HepG2 (cell line): ENCODE measurements around the gene MAST1. TPM values are rescaled to one million over a fixed set of nuclear protein-coding genes. Genes with fewer than 3 reads are reported as not detected.

ENCODE experiments used
- ARHGAP35 ChIP-seq: sonication (generic); formaldehyde crosslinking; IDR thresholded peaks from 2 replicates; pipeline ENCODE4 v1.9.0; 2022; ENCODE audit warnings: mild to moderate bottlenecking, inconsistent platforms, moderate library complexity, missing genetic modification reagents, borderline replicate concordance
- ATF3 ChIP-seq: sonication (generic); formaldehyde crosslinking; IDR thresholded peaks from 2 replicates; pipeline ENCODE4 v1.4.0; 2020; ENCODE audit warnings: missing genetic modification reagents
- BRD4 ChIP-seq: sonication (generic); formaldehyde crosslinking; IDR thresholded peaks from 2 replicates; pipeline ENCODE4 v1.4.0; 2020; ENCODE audit warnings: missing genetic modification reagents
- DNMT1 ChIP-seq: sonication (generic); formaldehyde crosslinking; IDR thresholded peaks from 2 replicates; pipeline ENCODE4 v1.5.1; 2020; ENCODE audit warnings: mild to moderate bottlenecking, missing genetic modification reagents
- JUND ChIP-seq: sonication (generic); formaldehyde crosslinking; IDR thresholded peaks from 2 replicates; pipeline ENCODE4 v1.8.0; 2022; ENCODE audit warnings: mild to moderate bottlenecking, missing genetic modification reagents
- KDM2A ChIP-seq: sonication (generic); formaldehyde crosslinking; IDR thresholded peaks from 2 replicates; pipeline ENCODE4 v1.4.0; 2020; ENCODE audit warnings: low read depth, missing genetic modification reagents, borderline replicate concordance
- KLF9 ChIP-seq: IDR thresholded peaks from 2 replicates; pipeline ENCODE4 v1.6.1; 2016; ENCODE audit warnings: low read depth
- MIER2 ChIP-seq: IDR thresholded peaks from 2 replicates; pipeline ENCODE4 v1.6.1; 2016; ENCODE audit warnings: missing biosample characterization, missing genetic modification reagents
- MTF1 ChIP-seq: sonication (generic); formaldehyde crosslinking; IDR thresholded peaks from 2 replicates; pipeline ENCODE4 v1.5.0; 2020; ENCODE audit warnings: missing genetic modification reagents
- PREB ChIP-seq: sonication (generic); formaldehyde crosslinking; IDR thresholded peaks from 2 replicates; pipeline ENCODE4 v1.4.0; 2020; ENCODE audit warnings: missing genetic modification reagents
- RELA ChIP-seq: sonication (generic); formaldehyde crosslinking; IDR thresholded peaks from 2 replicates; pipeline ENCODE4 v1.4.0; 2020; ENCODE audit warnings: missing genetic modification reagents
- SP2 ChIP-seq: sonication (generic); formaldehyde crosslinking; IDR thresholded peaks from 2 replicates; pipeline ENCODE4 v1.5.1; 2020; ENCODE audit warnings: mild to moderate bottlenecking, missing genetic modification reagents
- TEF ChIP-seq: sonication (generic); formaldehyde crosslinking; IDR thresholded peaks from 2 replicates; pipeline ENCODE4 v1.5.0; 2020; ENCODE audit warnings: missing genetic modification reagents
- TRIM22 ChIP-seq: fragments of 450-650 bp; IDR thresholded peaks from 2 replicates; pipeline ENCODE4 v1.6.1; 2017
- USF2 ChIP-seq, 2 experiments: sonication (generic) in 1 of 2; formaldehyde crosslinking in 1 of 2; IDR thresholded peaks; 2 replicates each; pipeline versions ENCODE4 v1.5.1 to v1.6.1; 2011 to 2020; ENCODE audit warnings: borderline replicate concordance in 1 of 2, low read depth in 1 of 2, low read length in 1 of 2, mild to moderate bottlenecking in 1 of 2, missing genetic modification reagents in 1 of 2, moderate library complexity in 1 of 2
- WIZ ChIP-seq: sonication (generic); formaldehyde crosslinking; IDR thresholded peaks from 2 replicates; pipeline ENCODE4 v1.5.1; 2020; ENCODE audit warnings: mild to moderate bottlenecking, missing genetic modification reagents
- YEATS4 ChIP-seq: sonication (generic); formaldehyde crosslinking; IDR thresholded peaks from 2 replicates; pipeline ENCODE4 v1.4.0; 2020; ENCODE audit warnings: missing genetic modification reagents, borderline replicate concordance
- ZGPAT ChIP-seq: IDR thresholded peaks from 2 replicates; pipeline ENCODE4 v1.6.1; 2016; ENCODE audit warnings: mild to moderate bottlenecking
- ZMYM4 ChIP-seq: sonication (generic); formaldehyde crosslinking; IDR thresholded peaks from 2 replicates; pipeline ENCODE4 v1.8.1; 2023; ENCODE audit warnings: mild to moderate bottlenecking, missing genetic modification reagents
- ZNF567 ChIP-seq: sonication (generic); formaldehyde crosslinking; IDR thresholded peaks from 2 replicates; pipeline ENCODE4 v1.8.1; 2023; ENCODE audit warnings: mild to moderate bottlenecking, missing genetic modification reagents, borderline replicate concordance
- ZNF605 ChIP-seq: sonication (generic); formaldehyde crosslinking; IDR thresholded peaks from 2 replicates; pipeline ENCODE4 v1.8.0; 2022; ENCODE audit warnings: mild to moderate bottlenecking, missing genetic modification reagents
- ZNF773 ChIP-seq: sonication (generic); formaldehyde crosslinking; IDR thresholded peaks from 2 replicates; pipeline ENCODE4 v1.4.0; 2020; ENCODE audit warnings: missing genetic modification reagents, borderline replicate concordance
- polyA plus RNA-seq, 8 experiments: library from polyadenylated mRNA; depleted of rRNA in 3 of 8; stranded (reverse) in 7 of 8; unstranded in 1 of 8; fragments of >200 nt; fragmentation: Illumina TruSeq in 4 of 8; extraction: Trizol in 4 of 8; gene quantifications; 2 replicates each; pipeline versions ENCODE4 v1.2.1 to v1.2.3, GENCODE V29; 2011 to 2016; ENCODE audit warnings: low read depth in 4 of 8, missing spikeins in 1 of 8, mixed read lengths in 1 of 8; ENCODE audit not compliant: insufficient read depth in 1 of 8
- total RNA-seq, 5 experiments: library from RNA; depleted of rRNA; stranded (reverse); fragments of >200 nt; fragmentation: Illumina TruSeq; extraction: Trizol; gene quantifications; 2 replicates each; pipeline ENCODE4 v1.2.3, GENCODE V29; 2016; ENCODE audit warnings: low read depth in 1 of 5

Gene MAST1
- total and polyA plus RNA-seq, 2 of the 13 experiments (the other 11 are each of a cell fraction or from before 2014, with no cell fraction given) = 0.73 to 4.7 TPM

GRCh38 chr19:12801466-12802266 is 36.6 kb upstream of the MAST1 start, which contains the start of the genes PRDX2 and THSD8 (continued):
- peak; percentile 86 for TF ChIP-seq ZMYM4 (CRISPR knock-in tag)
- TF ChIP-seq TEF (CRISPR knock-in tag) = no peak
- peak; percentile 41; the same call in 1 of the 2 replicates for TF ChIP-seq BRD4 (CRISPR knock-in tag)
- TF ChIP-seq JUND (CRISPR knock-in tag) = no peak
- peak; percentile 80 for TF ChIP-seq KDM2A (CRISPR knock-in tag)
- TF ChIP-seq MTF1 (CRISPR knock-in tag) = no peak
- peak; percentile 54; the same call in 1 of the 2 replicates for TF ChIP-seq MIER2
- TF ChIP-seq ZNF605 (CRISPR knock-in tag) = peak; percentile 95; the same call in 1 of the 2 replicates
- TF ChIP-seq DNMT1 (CRISPR knock-in tag) = peak; percentile 54; the same call in 1 of the 2 replicates
- TF ChIP-seq ZNF773 = no peak
- TF ChIP-seq ARHGAP35 (CRISPR knock-in tag) = 0 out of 2 replicates have a peak, but pooled peaks have one; percentile 28
- no peak for TF ChIP-seq TRIM22
- no peak for TF ChIP-seq PREB
- TF ChIP-seq WIZ = peak; percentile 74; the same call in 1 of the 2 replicates
- TF ChIP-seq ZGPAT (CRISPR knock-in tag) = peak; percentile 92
- peak; percentile 57; the same call in 1 of the 2 replicates for TF ChIP-seq SP2 (CRISPR knock-in tag)
- TF ChIP-seq RELA (CRISPR knock-in tag) = no peak
- no peak for TF ChIP-seq USF2 (IDR thresholded peaks at IDR 0.05; ENCODE audit: low read depth, low read length)
- TF ChIP-seq USF2 (CRISPR knock-in tag; IDR thresholded peaks at IDR 0.05; ENCODE audit: borderline replicate concordance) = peak; percentile 55; the same call in 1 of the 2 replicates
- TF ChIP-seq ZNF567 (CRISPR knock-in tag) = no peak
- TF ChIP-seq YEATS4 = peak; percentile 76
- TF ChIP-seq KLF9 (CRISPR knock-in tag) = no peak
- 0 out of 2 replicates have a peak, but pooled peaks have one; percentile 6 for TF ChIP-seq ATF3 (CRISPR knock-in tag)
